ENCODE results near the gene GYPA.

DNA sequence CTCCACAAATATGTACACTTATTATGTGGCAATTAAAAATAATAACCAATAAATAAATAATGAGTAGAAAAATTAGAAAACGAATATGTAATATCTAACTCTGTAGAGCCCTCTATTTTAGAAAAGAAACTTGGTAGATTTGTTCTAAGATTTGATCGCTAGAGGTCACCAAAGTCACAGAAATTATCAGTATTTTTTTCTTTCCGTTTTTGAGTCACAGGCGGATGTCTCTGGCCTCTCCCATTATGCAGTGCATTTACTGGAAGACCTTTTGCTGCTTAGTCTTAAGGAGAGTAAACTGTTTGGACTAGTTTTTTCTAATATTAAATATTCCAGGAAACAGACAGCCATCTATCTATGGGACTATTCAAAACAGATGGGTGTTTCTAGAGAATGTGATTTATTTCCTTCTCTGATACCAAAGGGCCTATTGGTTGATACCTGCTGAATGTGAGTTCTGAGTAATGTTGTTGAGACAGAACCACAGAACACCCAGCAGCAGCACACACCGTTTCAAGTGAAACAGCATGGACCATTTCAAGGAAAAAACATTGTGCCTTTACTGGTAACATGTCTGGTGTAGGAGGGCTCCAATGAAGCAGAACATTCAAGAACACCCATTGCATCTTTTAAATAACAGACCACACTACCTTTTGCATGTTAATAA, 34.0 kb upstream of the GYPA start:
- TF ChIP-seq, protein P1, sequence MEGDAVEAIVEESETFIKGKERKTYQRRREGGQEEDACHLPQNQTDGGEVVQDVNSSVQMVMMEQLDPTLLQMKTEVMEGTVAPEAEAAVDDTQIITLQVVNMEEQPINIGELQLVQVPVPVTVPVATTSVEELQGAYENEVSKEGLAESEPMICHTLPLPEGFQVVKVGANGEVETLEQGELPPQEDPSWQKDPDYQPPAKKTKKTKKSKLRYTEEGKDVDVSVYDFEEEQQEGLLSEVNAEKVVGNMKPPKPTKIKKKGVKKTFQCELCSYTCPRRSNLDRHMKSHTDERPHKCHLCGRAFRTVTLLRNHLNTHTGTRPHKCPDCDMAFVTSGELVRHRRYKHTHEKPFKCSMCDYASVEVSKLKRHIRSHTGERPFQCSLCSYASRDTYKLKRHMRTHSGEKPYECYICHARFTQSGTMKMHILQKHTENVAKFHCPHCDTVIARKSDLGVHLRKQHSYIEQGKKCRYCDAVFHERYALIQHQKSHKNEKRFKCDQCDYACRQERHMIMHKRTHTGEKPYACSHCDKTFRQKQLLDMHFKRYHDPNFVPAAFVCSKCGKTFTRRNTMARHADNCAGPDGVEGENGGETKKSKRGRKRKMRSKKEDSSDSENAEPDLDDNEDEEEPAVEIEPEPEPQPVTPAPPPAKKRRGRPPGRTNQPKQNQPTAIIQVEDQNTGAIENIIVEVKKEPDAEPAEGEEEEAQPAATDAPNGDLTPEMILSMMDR (IDR thresholded peaks at IDR 0.05; ENCODE audit: poor library complexity, severe bottlenecking), result peak; percentile 78
- TF ChIP-seq, protein P2, sequence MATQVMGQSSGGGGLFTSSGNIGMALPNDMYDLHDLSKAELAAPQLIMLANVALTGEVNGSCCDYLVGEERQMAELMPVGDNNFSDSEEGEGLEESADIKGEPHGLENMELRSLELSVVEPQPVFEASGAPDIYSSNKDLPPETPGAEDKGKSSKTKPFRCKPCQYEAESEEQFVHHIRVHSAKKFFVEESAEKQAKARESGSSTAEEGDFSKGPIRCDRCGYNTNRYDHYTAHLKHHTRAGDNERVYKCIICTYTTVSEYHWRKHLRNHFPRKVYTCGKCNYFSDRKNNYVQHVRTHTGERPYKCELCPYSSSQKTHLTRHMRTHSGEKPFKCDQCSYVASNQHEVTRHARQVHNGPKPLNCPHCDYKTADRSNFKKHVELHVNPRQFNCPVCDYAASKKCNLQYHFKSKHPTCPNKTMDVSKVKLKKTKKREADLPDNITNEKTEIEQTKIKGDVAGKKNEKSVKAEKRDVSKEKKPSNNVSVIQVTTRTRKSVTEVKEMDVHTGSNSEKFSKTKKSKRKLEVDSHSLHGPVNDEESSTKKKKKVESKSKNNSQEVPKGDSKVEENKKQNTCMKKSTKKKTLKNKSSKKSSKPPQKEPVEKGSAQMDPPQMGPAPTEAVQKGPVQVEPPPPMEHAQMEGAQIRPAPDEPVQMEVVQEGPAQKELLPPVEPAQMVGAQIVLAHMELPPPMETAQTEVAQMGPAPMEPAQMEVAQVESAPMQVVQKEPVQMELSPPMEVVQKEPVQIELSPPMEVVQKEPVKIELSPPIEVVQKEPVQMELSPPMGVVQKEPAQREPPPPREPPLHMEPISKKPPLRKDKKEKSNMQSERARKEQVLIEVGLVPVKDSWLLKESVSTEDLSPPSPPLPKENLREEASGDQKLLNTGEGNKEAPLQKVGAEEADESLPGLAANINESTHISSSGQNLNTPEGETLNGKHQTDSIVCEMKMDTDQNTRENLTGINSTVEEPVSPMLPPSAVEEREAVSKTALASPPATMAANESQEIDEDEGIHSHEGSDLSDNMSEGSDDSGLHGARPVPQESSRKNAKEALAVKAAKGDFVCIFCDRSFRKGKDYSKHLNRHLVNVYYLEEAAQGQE (IDR thresholded peaks at IDR 0.05; ENCODE audit: borderline replicate concordance), result no peak
- no peak for TF ChIP-seq POLR2AphosphoS5 (IDR thresholded peaks at IDR 0.05)
